ENCODE results near the gene NINJ2. TPM values are rescaled to one million over a fixed set of nuclear protein-coding genes. Genes with fewer than 3 reads are reported as not detected.

The NINJ2 gene
- total RNA-seq, 4 donors from 2014 or later, result 8.6 to 28.9 (median 17.5) TPM

- no peak for TF ChIP-seq CTCF (IDR thresholded peaks at IDR 0.05)
- no peak for ATAC-seq (ENCODE audit: low FRiP score)
Measured at GRCh38 chr12:668090-668481, 4.8 kb upstream of the NINJ2 start.

DNA sequence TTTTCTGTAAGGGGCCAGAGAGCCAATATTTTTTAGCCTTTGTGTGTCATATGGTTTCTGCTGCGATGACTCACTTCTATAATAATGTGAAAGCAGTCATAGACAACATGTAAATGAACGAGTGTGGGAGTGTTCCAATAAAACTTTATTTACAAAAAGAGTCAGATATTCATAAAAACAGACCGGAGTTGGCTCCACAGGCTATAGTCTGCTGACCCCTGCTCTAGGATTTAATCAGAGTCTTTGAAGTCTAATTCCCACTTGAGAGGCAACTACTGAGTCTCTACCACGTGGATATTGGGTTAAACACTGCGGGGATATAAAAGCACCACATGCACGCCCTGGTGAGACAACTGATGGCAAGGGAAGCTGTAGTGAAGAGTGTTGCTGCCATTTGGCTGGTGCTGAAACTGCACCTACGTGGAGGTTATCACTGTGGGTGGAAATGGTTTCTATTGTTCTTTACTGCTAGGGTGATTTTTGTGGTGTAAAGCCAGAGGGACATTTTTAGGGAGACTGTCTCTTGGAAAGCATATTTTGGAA, 3.6 kb upstream of the NINJ2 start:
- TF ChIP-seq CTCF (IDR thresholded peaks at IDR 0.05), result no peak
- DNase-seq (ENCODE audit: low spot score) (no peak), ATAC-seq (ENCODE audit: low FRiP score) (no peak)

More at GRCh38 chr12:668090-668481, 4.8 kb upstream of the NINJ2 start:
- no peak for DNase-seq (ENCODE audit: low spot score)

DNA sequence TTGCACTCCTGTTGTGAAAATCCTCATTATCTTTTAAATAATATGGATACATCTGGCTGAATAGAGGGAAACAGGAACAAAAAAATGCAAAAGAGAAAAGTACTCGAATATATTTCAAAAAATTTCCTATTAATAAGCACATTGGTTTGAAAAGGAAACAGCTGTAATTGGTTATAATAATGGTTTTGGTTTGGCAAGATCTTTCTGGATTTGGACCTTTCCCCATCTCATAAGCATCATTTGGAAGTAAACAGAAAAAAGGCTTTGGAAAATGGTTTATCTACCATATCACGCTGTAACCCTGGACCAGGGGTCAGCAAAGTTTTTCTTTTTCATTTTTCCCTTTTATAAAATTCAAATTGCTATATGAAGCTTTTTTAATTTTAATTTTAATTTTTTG, 2.8 kb upstream of the NINJ2 start:
- DNase-seq (ENCODE audit: low spot score), result no peak
- no peak for TF ChIP-seq CTCF (IDR thresholded peaks at IDR 0.05)
- no peak for ATAC-seq (ENCODE audit: low FRiP score)

DNA sequence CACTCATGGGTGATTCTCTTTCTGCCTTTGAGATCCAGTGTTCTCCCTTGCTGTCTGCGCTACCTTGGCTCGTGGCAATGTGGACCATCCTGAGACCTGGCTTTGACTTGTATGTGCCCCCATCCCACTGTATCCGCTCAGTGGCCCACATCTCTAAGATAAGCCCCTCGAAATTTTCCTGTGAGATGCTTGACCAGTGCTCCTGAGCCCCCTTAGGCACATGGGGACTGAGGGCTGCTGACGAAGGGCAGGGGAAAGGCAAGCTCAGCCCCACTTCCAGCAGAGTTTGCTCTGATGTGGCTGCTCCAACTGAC, 1.5 kb upstream of the NINJ2 start:
- DNase-seq (ENCODE audit: low spot score) (no peak), ATAC-seq (ENCODE audit: low FRiP score) (no peak)
- TF ChIP-seq CTCF (IDR thresholded peaks at IDR 0.05), result no peak

- no peak for ATAC-seq (ENCODE audit: low FRiP score)
- no peak for DNase-seq (ENCODE audit: low spot score)
- no peak for TF ChIP-seq CTCF (IDR thresholded peaks at IDR 0.05)
Measured at GRCh38 chr12:664075-664778, 982 bp upstream of the NINJ2 start.

- DNase-seq (ENCODE audit: low spot score), result no peak
- peak; percentile 68 for ATAC-seq (ENCODE audit: low FRiP score)
- TF ChIP-seq CTCF (IDR thresholded peaks at IDR 0.05), result no peak
Measured at GRCh38 chr12:662566-663292, 516 bp downstream of the NINJ2 start.

Data from omental fat pad (tissue), 4 donors.